Thymus (tissue), 11 donors: ENCODE data around the gene PNPLA7. TPM values are rescaled to one million over a fixed set of nuclear protein-coding genes. Genes with fewer than 3 reads are reported as not detected.
"Not testable (repeated sequence)": the region's sequence is repeated elsewhere in the genome, so short reads cannot be mapped to it uniquely, and the experiment has no call there.

Experiments
- DNase-seq, 9 donors: peaks; one replicate each; pipeline ENCODE4 v3.0.0-alpha.2; 2013; ENCODE audit warnings: low spot score in 9 of 9, low read depth in 6 of 9, missing footprints in 1 of 9
- H3K27ac ChIP-seq, 2 donors: one replicate each; pipeline ENCODE4 v1.5.1; 2013; ENCODE audit warnings: control low read depth in 1 of 2, low read depth in 1 of 2, low read length in 1 of 2, mild to moderate bottlenecking in 1 of 2, moderate library complexity in 1 of 2
- H3K27me3 ChIP-seq, 2 donors: one replicate each; pipeline ENCODE4 v1.5.1; 2013; ENCODE audit warnings: low read length in 1 of 2; ENCODE audit not compliant: control insufficient read depth in 2 of 2, insufficient read depth in 1 of 2
- H3K36me3 ChIP-seq, 2 donors: one replicate each; pipeline ENCODE4 v1.5.1; 2013; ENCODE audit warnings: low read length in 1 of 2, mild to moderate bottlenecking in 1 of 2, moderate library complexity in 1 of 2; ENCODE audit not compliant: control insufficient read depth in 2 of 2, insufficient read depth in 2 of 2
- H3K4me1 ChIP-seq, 2 donors: one replicate each; pipeline ENCODE4 v1.5.1; 2013; ENCODE audit warnings: low read length in 2 of 2; ENCODE audit not compliant: control insufficient read depth in 2 of 2, insufficient read depth in 2 of 2
- H3K4me3 ChIP-seq, 2 donors: one replicate each; pipeline ENCODE4 v1.5.1; 2013; ENCODE audit warnings: low read length in 2 of 2, control low read depth in 1 of 2, mild to moderate bottlenecking in 1 of 2
- H3K9me3 ChIP-seq, 2 donors: one replicate each; pipeline ENCODE4 v1.5.1; 2013; ENCODE audit warnings: low read length in 1 of 2, mild to moderate bottlenecking in 1 of 2; ENCODE audit not compliant: control insufficient read depth in 2 of 2, insufficient read depth in 1 of 2
- WGBS: extraction: QIAGEN DNeasy Blood & Tissue Kit; methylation state at CpG from one replicate; pipeline ENCODE4 v1.1.7; 2013; 5-methylcytosine and 5-hydroxymethylcytosine counted together
- polyA plus RNA-seq: library from polyadenylated mRNA; stranded (reverse); fragments of 200-250 nt; gene quantifications from one replicate; pipeline ENCODE4 v1.2.3, GENCODE V29; 2013
- total RNA-seq: library from RNA; stranded (reverse); fragments of 120-200 nt; gene quantifications from one replicate; pipeline ENCODE4 v1.2.4, GENCODE V29; 2013
- donor health status: healthy.

The PNPLA7 gene
- total and polyA plus RNA-seq, 2 donors = 1.6 to 11.5 TPM

- H3K4me3 ChIP-seq, H3K27ac ChIP-seq, H3K9me3 ChIP-seq, H3K36me3 ChIP-seq, DNase-seq: not testable (repeated sequence)
- Histone ChIP-seq H3K4me1 (peaks cover 0 to 14% of the 10 kb centered on the region in 2 donors), H3K27me3 (peaks cover 30 to 69% of the 10 kb centered on the region in 2 donors)
- WGBS = 66% methylated on average over 18 of the region's 18 CpGs
Observed at GRCh38 chr9:137410236-137410890, 139.8 kb downstream of the PNPLA7 start.

Other genes starting within 250 kb of the PNPLA7 start
- gene NRARP, start 248.1 kb downstream of the PNPLA7 start, total RNA-seq = 3.1 TPM
- gene NRARP, start 248.1 kb downstream of the PNPLA7 start, polyA plus RNA-seq = 1.6 TPM
- gene EXD3, start 127.2 kb downstream of the PNPLA7 start, total RNA-seq = 3.4 TPM
- 16.8 TPM for gene EXD3, start 127.2 kb downstream of the PNPLA7 start, polyA plus RNA-seq
- gene NOXA1, start 127.0 kb downstream of the PNPLA7 start, total RNA-seq = 1.9 TPM
- gene NOXA1, start 127.0 kb downstream of the PNPLA7 start, polyA plus RNA-seq = 8.4 TPM
- gene ENTPD8, start 109.0 kb downstream of the PNPLA7 start, total RNA-seq = 0.14 TPM
- gene ENTPD8, start 109.0 kb downstream of the PNPLA7 start, polyA plus RNA-seq = 3.8 TPM
- gene NSMF, start 91.1 kb downstream of the PNPLA7 start, total RNA-seq = 14.9 TPM
- 77.6 TPM for gene NSMF, start 91.1 kb downstream of the PNPLA7 start, polyA plus RNA-seq
- 33.3 TPM for gene MRPL41, start 1.5 kb upstream of the PNPLA7 start, total RNA-seq
- 84.3 TPM for gene MRPL41, start 1.5 kb upstream of the PNPLA7 start, polyA plus RNA-seq
- 26.2 TPM for gene DPH7, start 28.5 kb upstream of the PNPLA7 start, total RNA-seq
- gene DPH7, start 28.5 kb upstream of the PNPLA7 start, polyA plus RNA-seq = 93.1 TPM
- gene ZMYND19, start 40.1 kb upstream of the PNPLA7 start, total RNA-seq = 20.9 TPM
- 20.7 TPM for gene ZMYND19, start 40.1 kb upstream of the PNPLA7 start, polyA plus RNA-seq
- 21.3 TPM for gene ARRDC1, start 55.3 kb upstream of the PNPLA7 start, total RNA-seq
- 109 TPM for gene ARRDC1, start 55.3 kb upstream of the PNPLA7 start, polyA plus RNA-seq
- gene EHMT1, start 68.6 kb upstream of the PNPLA7 start, total RNA-seq = 37.3 TPM
- 56.9 TPM for gene EHMT1, start 68.6 kb upstream of the PNPLA7 start, polyA plus RNA-seq